ENCODE measurements around the gene CHST12.
"Not testable (repeated sequence)": the region's sequence is repeated elsewhere in the genome, so short reads cannot be mapped to it uniquely, and the experiment has no call there.

CHST12 gene

GRCh38 chr7:2378125-2378524 is 25.3 kb upstream of the CHST12 start:
- not testable (repeated sequence) for DNase-seq (ENCODE audit: low read depth in 2 of 2)

- no peak for DNase-seq (ENCODE audit: low read depth in 2 of 2)
Observed at GRCh38 chr7:2379161-2379560, 24.2 kb upstream of the CHST12 start.

GRCh38 chr7:2379821-2380450 is 23.5 kb upstream of the CHST12 start:
- DNase-seq (ENCODE audit: low read depth in 2 of 2), result no peak

- no peak for DNase-seq (ENCODE audit: low read depth in 2 of 2)
Observed at GRCh38 chr7:2380461-2380860, 22.9 kb upstream of the CHST12 start.

- DNase-seq (ENCODE audit: low read depth in 2 of 2), result no peak
Observed at GRCh38 chr7:2381227-2381626, 22.2 kb upstream of the CHST12 start.

- DNase-seq (ENCODE audit: low read depth in 2 of 2), result no peak
Observed at GRCh38 chr7:2381881-2382509, 21.4 kb upstream of the CHST12 start.

- DNase-seq (ENCODE audit: low read depth in 2 of 2), result no peak
Observed at GRCh38 chr7:2383543-2384274, 19.7 kb upstream of the CHST12 start.

GRCh38 chr7:2384354-2385243 is 18.8 kb upstream of the CHST12 start:
- DNase-seq (ENCODE audit: low read depth in 2 of 2), result no peak

- not testable (repeated sequence) for DNase-seq (ENCODE audit: low read depth in 2 of 2)
Observed at GRCh38 chr7:2386122-2386521, 17.3 kb upstream of the CHST12 start.

GRCh38 chr7:2386964-2387669 is 16.3 kb upstream of the CHST12 start:
- DNase-seq (ENCODE audit: low read depth in 2 of 2), result no peak

GRCh38 chr7:2387897-2388636 is 15.3 kb upstream of the CHST12 start:
- DNase-seq (ENCODE audit: low read depth in 2 of 2), result no peak

- no peak for DNase-seq (ENCODE audit: low read depth in 2 of 2)
Observed at GRCh38 chr7:2388637-2388954, 14.8 kb upstream of the CHST12 start.

- DNase-seq (ENCODE audit: low read depth in 2 of 2), result not testable (repeated sequence)
Observed at GRCh38 chr7:2390020-2390816, 13.2 kb upstream of the CHST12 start.

GRCh38 chr7:2393706-2394105 is 9.7 kb upstream of the CHST12 start:
- DNase-seq (ENCODE audit: low read depth in 2 of 2), result no peak

GRCh38 chr7:2394566-2395082 is 8.8 kb upstream of the CHST12 start:
- DNase-seq (ENCODE audit: low read depth in 2 of 2), result no peak

GRCh38 chr7:2398506-2398905 is 4.9 kb upstream of the CHST12 start:
- no peak for DNase-seq (ENCODE audit: low read depth in 2 of 2)

GRCh38 chr7:2399848-2400587 is 3.4 kb upstream of the CHST12 start:
- DNase-seq (ENCODE audit: low read depth in 2 of 2), result no peak

GRCh38 chr7:2402687-2403013 is 761 bp upstream of the CHST12 start:
- no peak for DNase-seq (ENCODE audit: low read depth in 2 of 2)
